SK-N-SH treated with all-trans-retinoic acid at 6 μM for 48 hours (cell line): ENCODE data around the gene HTR7.
"Not testable (repeated sequence)": the region's sequence is repeated elsewhere in the genome, so short reads cannot be mapped to it uniquely, and the experiment has no call there.

Source experiments
- ATAC-seq: fragments of 200-7000 bp; cut with Tn5 transposase; 3 replicates; pipeline ENCODE4 v1.9.1; 2020; ENCODE audit warnings: mild to moderate bottlenecking, moderate library complexity
- ARNTL ChIP-seq: fragments of 450-650 bp; formaldehyde crosslinking; IDR thresholded peaks from 2 replicates; pipeline ENCODE4 v1.5.0; 2020; ENCODE audit warnings: low read depth, mild to moderate bottlenecking, moderate library complexity, borderline replicate concordance
- BACH2 ChIP-seq: fragments of 250-450 bp; sonication (Bioruptor Pico); IDR thresholded peaks from 2 replicates; pipeline ENCODE4 v1.9.0; 2021; ENCODE audit warnings: mild to moderate bottlenecking, borderline replicate concordance
- CREB5 ChIP-seq: fragments of 250-450 bp; sonication (Bioruptor Pico); IDR thresholded peaks from 2 replicates; pipeline ENCODE4 v1.5.1; 2020; ENCODE audit warnings: low read depth, mild to moderate bottlenecking, moderate library complexity
- CSDC2 ChIP-seq: fragments of 250-450 bp; sonication (Bioruptor Pico); IDR thresholded peaks from 2 replicates; pipeline ENCODE4 v1.5.0; 2020; ENCODE audit warnings: mild to moderate bottlenecking, moderate library complexity
- CSRNP3 ChIP-seq: fragments of 250-450 bp; sonication (Bioruptor Pico); IDR thresholded peaks from 2 replicates; pipeline ENCODE4 v1.5.1; 2021; ENCODE audit warnings: mild to moderate bottlenecking, moderate library complexity
- ESRRG ChIP-seq: fragments of 250-450 bp; sonication (Bioruptor Pico); IDR thresholded peaks from 2 replicates; pipeline ENCODE4 v1.6.1; 2021; ENCODE audit warnings: mild to moderate bottlenecking
- GLIS3 ChIP-seq: fragments of 250-450 bp; sonication (Bioruptor Pico); IDR thresholded peaks from 2 replicates; pipeline ENCODE4 v1.5.0; 2020; ENCODE audit warnings: mild to moderate bottlenecking, moderate library complexity
- ISL1 ChIP-seq: fragments of 250-450 bp; sonication (Bioruptor Pico); IDR thresholded peaks from 2 replicates; pipeline ENCODE4 v2.1.2; 2022; ENCODE audit warnings: mild to moderate bottlenecking, moderate library complexity
- OSR1 ChIP-seq: fragments of 250-450 bp; sonication (Bioruptor Pico); IDR thresholded peaks from 2 replicates; pipeline ENCODE4 v1.8.0; 2022; ENCODE audit warnings: moderate library complexity, mild to moderate bottlenecking, inconsistent platforms
- PATZ1 ChIP-seq: fragments of 250-450 bp; sonication (Bioruptor Pico); IDR thresholded peaks from 2 replicates; pipeline ENCODE4 v1.8.0; 2020; ENCODE audit warnings: mild to moderate bottlenecking, moderate library complexity, borderline replicate concordance
- POU6F1 ChIP-seq: fragments of 250-450 bp; sonication (Bioruptor Pico); IDR thresholded peaks from 2 replicates; pipeline ENCODE4 v1.8.0; 2021; ENCODE audit warnings: low read depth, mild to moderate bottlenecking, moderate library complexity, borderline replicate concordance
- PPARA ChIP-seq: fragments of 250-450 bp; sonication (Bioruptor Pico); IDR thresholded peaks from 2 replicates; pipeline ENCODE4 v1.5.0; 2020; ENCODE audit warnings: mild to moderate bottlenecking, borderline replicate concordance
- SNAI2 ChIP-seq: fragments of 250-450 bp; sonication (Bioruptor Pico); IDR thresholded peaks from 2 replicates; pipeline ENCODE4 v1.5.0; 2020; ENCODE audit warnings: mild to moderate bottlenecking, moderate library complexity
- TCF4 ChIP-seq: fragments of 250-450 bp; sonication (Bioruptor Pico); IDR thresholded peaks from 2 replicates; pipeline ENCODE4 v1.8.0; 2021; ENCODE audit warnings: mild to moderate bottlenecking, moderate library complexity, borderline replicate concordance
- TOX ChIP-seq: fragments of 250-450 bp; sonication (Bioruptor Pico); IDR thresholded peaks from 2 replicates; pipeline ENCODE4 v1.8.0; 2021; ENCODE audit warnings: mild to moderate bottlenecking, moderate library complexity, borderline replicate concordance
- TSHZ2 ChIP-seq: fragments of 250-450 bp; sonication (Bioruptor Pico); IDR thresholded peaks from 2 replicates; pipeline ENCODE4 v1.5.0; 2020; ENCODE audit warnings: mild to moderate bottlenecking, moderate library complexity
- ZFP3 ChIP-seq: fragments of 250-450 bp; sonication (Bioruptor Pico); IDR thresholded peaks from 2 replicates; pipeline ENCODE4 v1.5.0; 2020; ENCODE audit warnings: mild to moderate bottlenecking, moderate library complexity
- ZFP30 ChIP-seq: fragments of 450-650 bp; formaldehyde crosslinking; IDR thresholded peaks from 2 replicates; pipeline ENCODE4 v1.5.0; 2022; ENCODE audit warnings: mild to moderate bottlenecking, moderate library complexity
- ZNF565 ChIP-seq: fragments of 450-650 bp; formaldehyde crosslinking; conservative IDR thresholded peaks from 2 replicates; pipeline ENCODE4 v1.5.0; 2020; ENCODE audit warnings: low read depth, mild to moderate bottlenecking, moderate library complexity
- ZNF70 ChIP-seq: fragments of 450-650 bp; formaldehyde crosslinking; IDR thresholded peaks from 2 replicates; pipeline ENCODE4 v1.5.0; 2020; ENCODE audit warnings: mild to moderate bottlenecking, moderate library complexity
- ZNF8 ChIP-seq: fragments of 450-650 bp; formaldehyde crosslinking; IDR thresholded peaks from 2 replicates; pipeline ENCODE4 v1.5.0; 2020; ENCODE audit warnings: mild to moderate bottlenecking, moderate library complexity

Gene HTR7

GRCh38 chr10:90884431-90884830 is 26.6 kb upstream of the HTR7 start:
- TF ChIP-seq GLIS3 (CRISPR knock-in tag): no peak
- TF ChIP-seq ARNTL: no peak
- TF ChIP-seq ISL1 (CRISPR knock-in tag): no peak
- TF ChIP-seq ZFP3 (CRISPR knock-in tag): no peak
- TF ChIP-seq ZFP30: no peak
- TF ChIP-seq ESRRG (CRISPR knock-in tag): no peak
- no peak for TF ChIP-seq PPARA (CRISPR knock-in tag)
- TF ChIP-seq ZNF8: no peak
- no peak for TF ChIP-seq OSR1 (CRISPR knock-in tag)
- TF ChIP-seq PATZ1 (CRISPR knock-in tag): no peak
- TF ChIP-seq CSDC2 (CRISPR knock-in tag): no peak
- no peak for TF ChIP-seq SNAI2 (CRISPR knock-in tag)
- ATAC-seq: no peak; the same call in 2 of the 3 replicates

- ATAC-seq: not testable (repeated sequence)
Measured at GRCh38 chr10:90880059-90880719, 22.4 kb upstream of the HTR7 start.

GRCh38 chr10:90879062-90879461 is 21.2 kb upstream of the HTR7 start:
- TF ChIP-seq BACH2 (CRISPR knock-in tag): no peak
- no peak for TF ChIP-seq TOX (CRISPR knock-in tag)
- TF ChIP-seq CSDC2 (CRISPR knock-in tag): no peak
- no peak for TF ChIP-seq GLIS3 (CRISPR knock-in tag)
- TF ChIP-seq ZNF70: no peak
- no peak for TF ChIP-seq ZFP30
- no peak for TF ChIP-seq TCF4 (CRISPR knock-in tag)
- TF ChIP-seq CSRNP3 (CRISPR knock-in tag): no peak
- no peak for TF ChIP-seq SNAI2 (CRISPR knock-in tag)
- no peak for TF ChIP-seq ESRRG (CRISPR knock-in tag)
- TF ChIP-seq PATZ1 (CRISPR knock-in tag): no peak
- TF ChIP-seq ISL1 (CRISPR knock-in tag): no peak
- no peak for TF ChIP-seq TSHZ2 (CRISPR knock-in tag)
- TF ChIP-seq, all 23 proteins: peak for 0
- ATAC-seq: no peak

GRCh38 chr10:90872648-90873020 is 14.8 kb upstream of the HTR7 start:
- no peak for ATAC-seq
- TF ChIP-seq ZNF565: no peak
- TF ChIP-seq ESRRG (CRISPR knock-in tag): no peak
- TF ChIP-seq ARNTL: no peak
- TF ChIP-seq PATZ1 (CRISPR knock-in tag): no peak
- TF ChIP-seq SNAI2 (CRISPR knock-in tag): no peak
- TF ChIP-seq ZFP30: no peak
- no peak for TF ChIP-seq TCF4 (CRISPR knock-in tag)
- no peak for TF ChIP-seq ZFP3 (CRISPR knock-in tag)
- no peak for TF ChIP-seq BACH2 (CRISPR knock-in tag)
- TF ChIP-seq OSR1 (CRISPR knock-in tag): no peak
- no peak for TF ChIP-seq TOX (CRISPR knock-in tag)
- no peak for TF ChIP-seq GLIS3 (CRISPR knock-in tag)
- TF ChIP-seq POU6F1 (CRISPR knock-in tag): no peak
- no peak for TF ChIP-seq ZNF70
- no peak for TF ChIP-seq CSDC2 (CRISPR knock-in tag)
- no peak for TF ChIP-seq CREB5 (CRISPR knock-in tag)
